HCT116 (cell line): ENCODE measurements around the gene SUPT3H. TPM values are rescaled to one million over a fixed set of nuclear protein-coding genes. Genes with fewer than 3 reads are reported as not detected.

Experiments
- ATAC-seq: fragments of 200-7000 bp; cut with Tn5 transposase; 2 replicates; pipeline ENCODE4 v1.9.1; 2020; ENCODE audit warnings: mild to moderate bottlenecking, moderate library complexity
- BruUV-seq: library from RNA; stranded (reverse); fragments of 400-500 nt; replicated peaks from 2 replicates; lab custom pipeline; 2021; lab: Mats Ljungman, UMichigan
- CTCF ChIA-PET: fragments of 300-600 bp; sonication (Branson Sonifier 250); formaldehyde crosslinking; loops from one replicate; lab custom pipeline; 2021; ENCODE audit warnings: antibody characterized with exemption; lab: Charles Lee
- POLR2A ChIA-PET: fragments of 300-600, 350-600 bp; sonication (Branson Sonifier 250); formaldehyde crosslinking; loops from one replicate; lab custom pipeline; 2021; ENCODE audit warnings: antibody characterized with exemption; lab: Charles Lee
- RAD21 ChIA-PET, 2 experiments: fragments of 300-600 bp; sonication (Branson Sonifier 250); formaldehyde crosslinking; loops; one replicate each; lab custom pipeline; 2023; ENCODE audit warnings: low total read pairs in 2 of 2; ENCODE audit not compliant: uncharacterized antibody in 2 of 2, unreplicated experiment in 2 of 2, low non-redundant PET in 1 of 2; lab: Charles Lee
- DNase-seq: peaks from one replicate; pipeline ENCODE4 v3.0.0-alpha.2; 2010; ENCODE audit warnings: low read depth, low spot score
- H2AFZ ChIP-seq: fragments of 200-600 bp; shearing (Covaris generic), sonication (generic); 2 replicates; pipeline ENCODE4 v1.6.1; 2017; ENCODE audit warnings: low read depth, mixed run types, mixed read lengths, antibody characterized with exemption, low read length; ENCODE audit not compliant: poor library complexity, severe bottlenecking
- H3K27ac ChIP-seq: 2 replicates; pipeline ENCODE4 v1.5.1; 2012; ENCODE audit warnings: low read depth, low read length
- H3K27me3 ChIP-seq: fragments of 200-600 bp; sonication (generic); 2 replicates; pipeline ENCODE4 v1.6.1; 2016; ENCODE audit warnings: mixed run types, low read length, mixed read lengths; ENCODE audit not compliant: insufficient read depth
- H3K36me3 ChIP-seq, 2 experiments: fragments of 200-500 bp in 1 of 2; fragments of 200-600 bp in 1 of 2; sonication (Bioruptor generic) in 1 of 2; sonication (generic) in 1 of 2; 2 replicates each; pipeline versions ENCODE4 v1.5.1 to v1.6.1; 2014 to 2016; ENCODE audit warnings: low read length in 2 of 2, inconsistent platforms in 1 of 2, mixed read lengths in 1 of 2, mixed run types in 1 of 2; ENCODE audit not compliant: insufficient read depth in 2 of 2, control insufficient read depth in 1 of 2
- H3K4me1 ChIP-seq, 2 experiments: fragments of 200-600 bp in 1 of 2; sonication (generic) in 1 of 2; 2 replicates each; pipeline versions ENCODE4 v1.5.1 to v1.6.1; 2012 to 2017; ENCODE audit warnings: low read length in 2 of 2, inconsistent platforms in 1 of 2, mild to moderate bottlenecking in 1 of 2, mixed read lengths in 1 of 2, mixed run types in 1 of 2, moderate library complexity in 1 of 2; ENCODE audit not compliant: insufficient read depth in 2 of 2, control insufficient read depth in 1 of 2
- H3K4me2 ChIP-seq: fragments of 200-600 bp; sonication (generic); 2 replicates; pipeline ENCODE4 v1.6.1; 2017; ENCODE audit warnings: mixed run types, low read length, mixed read lengths
- H3K4me3 ChIP-seq, 2 experiments: fragments of 200-600 bp in 1 of 2; sonication (generic) in 1 of 2; replicated peaks in 1 of 2; 2 replicates each; pipeline ENCODE4 v1.5.1; 2011 to 2016; ENCODE audit warnings: low read length in 2 of 2, control low read depth in 1 of 2, low read depth in 1 of 2, mild to moderate bottlenecking in 1 of 2, mixed read lengths in 1 of 2, mixed run types in 1 of 2
- H3K79me2 ChIP-seq: fragments of 200-600 bp; sonication (generic); 2 replicates; pipeline ENCODE4 v1.6.1; 2017; ENCODE audit warnings: mild to moderate bottlenecking, mixed run types, low read length, moderate library complexity, mixed read lengths; ENCODE audit not compliant: insufficient read depth
- H3K9ac ChIP-seq: fragments of 200-600 bp; sonication (generic); 2 replicates; pipeline ENCODE4 v1.6.1; 2016; ENCODE audit warnings: low read length, mixed read lengths
- H3K9me2 ChIP-seq: fragments of 200-600 bp; sonication (generic), shearing (Covaris generic); 2 replicates; pipeline ENCODE4 v1.6.1; 2017; ENCODE audit warnings: mixed run types, mild to moderate bottlenecking, moderate library complexity; ENCODE audit not compliant: insufficient read depth
- H3K9me3 ChIP-seq, 2 experiments: fragments of 200-500 bp in 1 of 2; fragments of 200-600 bp in 1 of 2; sonication (Bioruptor generic) in 1 of 2; sonication (generic) in 1 of 2; 2 replicates each; pipeline ENCODE4 v1.6.1; 2014 to 2017; ENCODE audit warnings: low read length in 2 of 2, mixed read lengths in 2 of 2, inconsistent platforms in 1 of 2, low read depth in 1 of 2, mild to moderate bottlenecking in 1 of 2, mixed run types in 1 of 2, moderate library complexity in 1 of 2; ENCODE audit not compliant: control insufficient read depth in 1 of 2, insufficient read depth in 1 of 2
- H4K20me1 ChIP-seq: fragments of 200-600 bp; sonication (generic), shearing (Covaris generic); 2 replicates; pipeline ENCODE4 v1.6.1; 2017; ENCODE audit warnings: mixed run types, mild to moderate bottlenecking, moderate library complexity; ENCODE audit not compliant: insufficient read depth
- ATF3 ChIP-seq: IDR thresholded peaks from 2 replicates; pipeline ENCODE4 v1.6.1; 2012
- CBX3 ChIP-seq: IDR thresholded peaks from 2 replicates; pipeline ENCODE4 v1.6.1; 2012; ENCODE audit warnings: low read depth
- EGR1 ChIP-seq: IDR thresholded peaks from 2 replicates; pipeline ENCODE4 v1.6.1; 2012; ENCODE audit warnings: low read depth
- ELF1 ChIP-seq: IDR thresholded peaks from 2 replicates; pipeline ENCODE4 v1.6.1; 2012; ENCODE audit warnings: low read depth, borderline replicate concordance
- EZH2 ChIP-seq: fragments of 200-600 bp; sonication (generic); IDR thresholded peaks from 2 replicates; pipeline ENCODE4 v1.6.1; 2017; ENCODE audit warnings: antibody characterized with exemption, mixed run types
- EZH2phosphoT487 ChIP-seq: fragments of 200-600 bp; IDR thresholded peaks from 2 replicates; pipeline ENCODE4 v1.6.1; 2018; ENCODE audit warnings: antibody characterized with exemption, borderline replicate concordance
- FOSL1 ChIP-seq: IDR thresholded peaks from 2 replicates; pipeline ENCODE4 v1.6.1; 2012; ENCODE audit warnings: low read depth
- JUND ChIP-seq: IDR thresholded peaks from 2 replicates; pipeline ENCODE4 v1.6.1; 2012
- MAX ChIP-seq: IDR thresholded peaks from 2 replicates; pipeline ENCODE4 v1.6.1; 2012
- POLR2AphosphoS5 ChIP-seq: IDR thresholded peaks from 2 replicates; pipeline ENCODE4 v1.6.1; 2011; ENCODE audit warnings: mild to moderate bottlenecking, low read depth, low read length, moderate library complexity
- REST ChIP-seq: IDR thresholded peaks from 2 replicates; pipeline ENCODE4 v1.6.1; 2012; ENCODE audit warnings: low read depth
- SIN3A ChIP-seq: IDR thresholded peaks from 2 replicates; pipeline ENCODE4 v1.6.1; 2012; ENCODE audit warnings: low read depth
- SP1 ChIP-seq: IDR thresholded peaks from 2 replicates; pipeline ENCODE4 v1.6.1; 2012; ENCODE audit warnings: low read depth
- SRF ChIP-seq: IDR thresholded peaks from 2 replicates; pipeline ENCODE4 v1.6.1; 2012; ENCODE audit warnings: low read depth
- TCF7L2 ChIP-seq: IDR thresholded peaks from 2 replicates; pipeline ENCODE4 v1.7.0; 2011; ENCODE audit warnings: borderline replicate concordance, inconsistent platforms; ENCODE audit not compliant: insufficient read depth, insufficient read length; ENCODE audit errors: extremely low read depth
- intact Hi-C: fragments of 100-400 bp; cut with micrococcal nuclease; formaldehyde crosslinking; loops from 2 replicates; pipeline ENCODE4 v1.10.0; 2022
- total RNA-seq: library from RNA; stranded (reverse); gene quantifications from one replicate; pipeline ENCODE4 v1.2.1, GENCODE V29; 2021; ENCODE audit not compliant: unreplicated experiment

The SUPT3H gene
- total RNA-seq, 1 experiment from 2014 or later = 7.4 TPM

- Histone ChIP-seq H2AFZ (no peak overlapping the region), H3K4me1 (peaks cover under 1 to 10% of the 10 kb centered on the region in 2 experiments; a peak in 3 of 4 replicates), H3K79me2 (no peaks in the 10 kb centered on the region), H3K9me3 (no peaks in the 10 kb centered on the region), H3K9ac (no peak overlapping the region), H3K9me2 (no peaks in the 10 kb centered on the region), H3K36me3 (no peaks in the 10 kb centered on the region), H3K27me3 (no peaks in the 10 kb centered on the region), H3K4me2 (peak overlapping the region; percentile 38; the same call in 1 of the 2 replicates), H4K20me1 (no peaks in the 10 kb centered on the region), H3K27ac (no peak overlapping the region), H3K4me3 (no peak overlapping the region)
- ChIA-PET RAD21 (no interaction called here), POLR2A (no interaction called here), CTCF (no interaction called here)
- peak; percentile 23 for DNase-seq
- intact Hi-C loops = no loop called here
- no peak for ATAC-seq
- no peak for TF ChIP-seq ELF1
- TF ChIP-seq SP1 = peak; percentile 24; the same call in 1 of the 2 replicates
- no TSS peak for BruUV-seq
These were observed 416.8 kb downstream of the SUPT3H start for GRCh38 chr6:44960898-44961297.

- intact Hi-C loops = no loop called here
- peaks cover 0 to 8% of the 10 kb centered on the region in 2 experiments; a peak in 2 of 4 replicates for H3K4me1 ChIP-seq
- H4K20me1 ChIP-seq = no peaks in the 10 kb centered on the region
- no TSS peak for BruUV-seq
- H3K9me2 ChIP-seq = no peaks in the 10 kb centered on the region
- no peaks in the 10 kb centered on the region for H3K36me3 ChIP-seq
- TF ChIP-seq ELF1 (no peak), TCF7L2 (no peak), EZH2 (no peak), SRF (no peak), REST (no peak), JUND (no peak), FOSL1 (no peak), SIN3A (no peak), POLR2AphosphoS5 (no peak), CBX3 (no peak), ATF3 (no peak), MAX (no peak), EGR1 (no peak), EZH2phosphoT487 (no peak)
- TF ChIP-seq, all 23 proteins: peak for 0
- no peak overlapping the region for H3K27ac ChIP-seq
- ChIA-PET RAD21 (no interaction called here), POLR2A (no interaction called here), CTCF (no interaction called here)
- H3K9me3 ChIP-seq = no peaks in the 10 kb centered on the region
- H3K4me3 ChIP-seq = no peak overlapping the region
- H3K79me2 ChIP-seq = no peaks in the 10 kb centered on the region
- ATAC-seq (no peak), DNase-seq (no peak)
- no peaks in the 10 kb centered on the region for H3K27me3 ChIP-seq
- H2AFZ ChIP-seq = no peak overlapping the region
- H3K4me2 ChIP-seq = no peak overlapping the region
- H3K9ac ChIP-seq = no peak overlapping the region
These were observed 418.1 kb downstream of the SUPT3H start for GRCh38 chr6:44959651-44960050.
